ENCODE results near the gene BMPR1B.
"Not testable (repeated sequence)": the region's sequence is repeated elsewhere in the genome, so short reads cannot be mapped to it uniquely, and the experiment has no call there.

Gene BMPR1B

DNA sequence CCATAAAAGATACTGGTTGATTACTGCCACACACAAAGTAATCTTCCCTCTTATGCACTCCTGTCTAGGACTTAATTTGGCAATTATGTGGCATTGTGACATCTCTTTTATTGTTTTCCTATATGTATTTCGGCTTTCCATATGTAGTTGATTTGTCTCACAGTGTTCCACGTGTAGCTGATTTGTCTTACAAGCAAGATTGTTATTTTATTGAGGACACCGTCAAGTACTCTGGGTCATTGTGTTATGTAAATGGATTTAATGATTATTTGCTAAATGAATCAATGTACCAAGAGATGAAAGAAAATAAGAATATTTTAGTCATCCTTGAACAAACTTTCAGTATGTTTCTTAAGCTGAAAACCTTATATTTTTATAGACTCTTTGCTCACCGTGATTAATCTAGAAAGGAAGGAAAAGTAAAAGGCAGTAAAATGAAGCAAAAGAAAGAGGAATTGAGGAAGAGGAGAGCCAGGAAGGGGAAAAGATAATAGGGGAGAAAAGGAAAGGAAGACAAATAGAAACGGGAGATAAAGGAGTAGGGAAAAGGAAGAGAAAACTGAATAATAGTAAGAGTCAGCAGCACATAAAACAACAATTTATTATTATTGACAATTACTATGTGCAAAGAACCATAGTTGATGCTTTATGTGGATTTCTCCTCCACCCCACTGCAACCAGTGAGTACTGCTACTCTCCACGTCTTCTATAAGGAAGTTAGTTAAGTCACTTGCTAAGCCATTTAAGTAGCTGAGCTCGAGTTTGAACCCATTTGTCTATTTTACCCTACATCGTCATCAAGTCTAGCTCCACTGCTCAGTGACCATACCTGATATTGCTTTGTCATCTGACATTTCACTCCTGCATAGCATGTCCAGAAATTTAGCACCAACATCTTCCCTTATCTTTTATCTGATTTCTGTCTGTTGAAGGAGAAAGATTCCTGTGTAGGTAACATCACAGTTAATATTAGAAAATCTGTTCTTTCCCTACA is 336.5 kb downstream of the BMPR1B start:
- no peak for DNase-seq

DNA sequence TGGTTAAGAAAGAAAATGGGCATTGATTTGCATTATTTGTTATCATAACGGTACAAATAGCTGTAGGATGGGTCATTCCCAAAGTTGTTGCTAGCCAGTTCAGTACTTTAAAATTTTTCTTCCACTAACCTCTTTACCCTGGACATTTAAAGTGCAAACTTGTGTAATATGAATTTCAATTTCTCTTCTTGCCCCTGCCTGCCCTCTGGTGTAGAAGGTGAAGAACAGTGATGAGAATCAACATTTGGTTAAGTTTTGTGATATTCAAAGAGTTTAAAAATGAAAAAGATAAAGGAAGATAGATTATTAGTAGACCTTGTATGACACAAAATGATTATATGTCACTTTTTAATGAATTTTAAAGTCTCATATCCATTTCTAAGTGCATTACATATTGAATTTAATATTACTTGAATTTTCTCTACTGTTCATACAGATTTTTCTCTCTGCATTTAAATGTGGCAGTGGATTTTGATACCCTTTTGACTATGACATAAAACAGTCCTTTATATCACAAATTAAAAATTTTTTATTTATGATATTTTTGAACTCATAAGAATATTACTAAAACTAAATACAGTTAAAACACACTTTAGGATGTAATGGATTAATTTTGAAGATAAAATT is 337.7 kb downstream of the BMPR1B start:
- DNase-seq, result no peak

GRCh38 chr4:95102162-95102790 is 344.5 kb downstream of the BMPR1B start:
- DNase-seq, result no peak

GRCh38 chr4:95105112-95105511 is 347.4 kb downstream of the BMPR1B start:
- DNase-seq, result no peak

- no peak for DNase-seq
These were observed 348.2 kb downstream of the BMPR1B start for GRCh38 chr4:95105983-95106382.

DNA sequence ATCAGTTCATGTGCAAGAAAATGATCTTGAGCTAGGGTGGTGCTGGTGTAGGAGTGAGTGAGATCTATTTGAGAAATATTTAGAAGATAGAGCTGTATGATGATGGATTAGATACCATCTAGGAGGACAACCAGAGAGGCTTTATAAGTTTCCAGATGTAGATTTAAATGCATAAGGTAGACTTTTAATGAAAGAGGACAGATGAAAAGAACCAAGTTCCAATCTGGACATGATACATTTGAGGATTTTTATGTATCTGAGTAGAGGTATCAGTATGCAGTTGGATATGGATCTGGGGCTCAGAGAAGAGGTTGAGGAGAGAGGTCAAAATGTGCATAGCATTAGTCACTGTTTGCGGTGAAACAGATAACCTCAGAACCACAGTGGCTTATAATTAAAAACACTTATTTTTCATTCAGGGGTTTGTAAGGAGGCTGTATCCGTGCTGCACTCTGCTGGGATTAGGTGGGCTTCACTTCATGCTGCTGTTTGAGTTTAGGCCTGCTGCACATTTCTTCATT is 348.7 kb downstream of the BMPR1B start:
- DNase-seq, result no peak

DNA sequence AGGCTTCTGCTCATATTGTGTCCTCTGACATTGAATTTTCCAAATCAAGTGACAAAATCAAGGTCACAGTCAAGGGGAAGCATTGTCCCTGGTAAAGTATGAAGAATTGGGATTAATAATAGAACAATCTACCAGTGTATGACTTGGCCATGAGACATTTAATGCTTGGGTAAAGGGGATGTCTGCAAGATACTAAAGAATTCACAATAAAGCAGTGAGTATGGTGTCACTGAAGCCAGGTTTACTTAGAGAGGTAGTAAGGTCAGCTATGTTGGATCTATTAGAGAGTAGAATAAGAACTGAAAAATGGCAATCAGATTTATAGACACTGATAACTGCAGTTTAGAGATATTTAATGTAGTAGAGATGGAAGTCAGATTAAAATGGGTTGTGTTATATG is 349.2 kb downstream of the BMPR1B start:
- DNase-seq, result no peak

DNA sequence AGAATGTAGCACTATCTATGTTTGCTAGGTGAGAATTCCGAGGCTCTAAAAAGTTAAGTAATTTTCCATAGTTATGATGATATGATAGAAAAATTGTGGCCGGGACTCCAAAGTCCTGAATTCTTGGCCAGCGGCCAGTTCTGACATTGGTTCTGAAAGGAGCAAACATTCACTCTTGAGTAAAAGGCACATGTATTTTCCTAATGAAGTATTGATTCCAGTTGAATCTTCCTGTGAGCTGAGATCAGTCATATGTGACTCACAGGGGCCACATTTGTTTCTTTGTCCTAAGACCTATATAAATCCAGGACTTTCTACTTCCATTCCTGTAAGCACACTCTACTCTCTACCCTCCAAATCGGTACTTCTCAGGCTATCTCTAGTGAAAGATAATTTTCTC is 349.9 kb downstream of the BMPR1B start:
- no peak for DNase-seq

DNA sequence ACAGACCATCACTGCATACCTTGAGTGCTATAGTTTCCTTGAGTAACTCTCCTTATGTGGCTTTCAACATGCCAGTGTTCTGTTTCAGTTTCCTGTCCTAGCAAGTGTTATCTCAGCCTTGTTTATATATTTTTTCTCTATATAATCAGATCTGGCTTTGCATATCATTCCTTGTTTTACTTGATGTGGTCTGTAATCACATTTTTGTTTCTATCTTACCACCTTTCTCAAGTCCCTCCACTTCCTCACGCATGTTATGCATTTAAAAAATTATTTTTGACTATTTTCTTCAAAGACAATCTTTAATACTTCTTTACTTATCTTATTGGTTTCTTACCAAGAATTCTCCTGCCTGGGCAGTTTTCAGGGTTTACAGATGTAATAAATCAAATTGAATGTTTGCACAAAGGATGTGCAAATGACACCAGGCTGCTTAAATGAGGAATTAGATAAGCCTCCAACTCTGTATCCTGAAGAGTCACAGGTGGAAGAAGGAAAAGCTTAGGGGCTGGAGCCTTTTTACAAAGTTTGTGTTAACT is 351.2 kb downstream of the BMPR1B start:
- DNase-seq, result no peak

DNA sequence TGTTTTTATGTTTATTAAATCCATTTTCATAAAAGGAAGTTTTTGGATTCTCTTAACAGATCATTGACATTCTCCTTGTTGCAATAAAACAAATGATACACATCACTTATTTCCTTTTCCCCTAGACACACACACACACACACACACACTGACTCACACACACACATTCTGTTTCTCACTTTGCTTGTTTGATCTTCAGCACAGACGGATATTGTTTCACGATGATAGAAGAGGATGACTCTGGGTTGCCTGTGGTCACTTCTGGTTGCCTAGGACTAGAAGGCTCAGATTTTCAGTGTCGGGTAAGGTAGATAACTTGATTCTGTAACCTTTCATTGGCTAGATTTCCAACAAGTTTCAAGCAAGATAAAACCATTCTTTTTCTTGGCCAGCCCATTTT is 356.8 kb downstream of the BMPR1B start:
- no peak for DNase-seq

GRCh38 chr4:95118497-95118896 is 360.7 kb downstream of the BMPR1B start:
- no peak for DNase-seq

DNA sequence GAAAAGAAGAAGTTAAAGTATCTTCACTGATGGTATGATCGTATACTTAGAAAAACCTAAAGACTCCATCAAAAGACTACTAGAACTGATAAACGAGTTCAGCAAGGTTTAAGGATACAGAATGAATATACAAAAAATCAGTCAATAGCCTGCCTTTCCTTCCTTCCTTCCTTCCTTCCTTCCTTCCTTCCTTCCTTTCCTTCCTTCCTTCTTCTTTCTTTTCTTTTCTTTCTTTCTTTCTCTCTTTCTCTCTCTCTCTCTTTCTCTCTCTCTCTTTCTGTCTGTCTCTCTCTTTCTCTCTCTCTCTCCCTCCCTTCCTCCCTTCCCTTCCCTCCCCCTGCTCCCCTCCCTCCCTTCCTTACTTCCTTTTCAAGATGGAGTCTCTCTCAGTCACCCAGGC is 362.7 kb downstream of the BMPR1B start:
- DNase-seq, result no peak

- DNase-seq, result no peak
These were observed 364.2 kb downstream of the BMPR1B start for GRCh38 chr4:95122001-95122400.

- no peak for DNase-seq
These were observed 367.2 kb downstream of the BMPR1B start for GRCh38 chr4:95124906-95125504.

DNA sequence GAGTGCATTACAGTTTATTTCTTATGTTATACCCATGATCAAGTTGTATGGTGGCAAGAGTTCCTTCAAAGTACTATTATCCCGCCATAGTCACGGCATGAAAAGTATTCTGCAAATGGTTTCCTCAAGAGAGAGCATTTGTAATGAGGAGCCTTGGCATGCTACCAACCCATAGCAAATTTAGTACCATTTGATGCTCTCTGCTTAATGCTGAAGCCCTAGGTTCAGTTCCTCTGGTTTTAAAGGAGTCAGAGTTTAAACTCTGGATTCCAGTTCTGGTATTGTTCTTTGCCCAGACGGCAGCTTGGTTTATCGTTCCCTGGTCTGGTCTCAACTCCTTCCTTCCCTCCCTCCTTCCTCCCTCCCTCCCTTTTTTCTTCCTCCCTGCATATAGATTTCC is 371.3 kb downstream of the BMPR1B start:
- DNase-seq, result no peak

GRCh38 chr4:95129821-95130311 is 372.1 kb downstream of the BMPR1B start:
- no peak for DNase-seq

GRCh38 chr4:95134016-95134415 is 376.3 kb downstream of the BMPR1B start:
- DNase-seq, result not testable (repeated sequence)

- not testable (repeated sequence) for DNase-seq
These were observed 381.7 kb downstream of the BMPR1B start for GRCh38 chr4:95139424-95139823.

DNA sequence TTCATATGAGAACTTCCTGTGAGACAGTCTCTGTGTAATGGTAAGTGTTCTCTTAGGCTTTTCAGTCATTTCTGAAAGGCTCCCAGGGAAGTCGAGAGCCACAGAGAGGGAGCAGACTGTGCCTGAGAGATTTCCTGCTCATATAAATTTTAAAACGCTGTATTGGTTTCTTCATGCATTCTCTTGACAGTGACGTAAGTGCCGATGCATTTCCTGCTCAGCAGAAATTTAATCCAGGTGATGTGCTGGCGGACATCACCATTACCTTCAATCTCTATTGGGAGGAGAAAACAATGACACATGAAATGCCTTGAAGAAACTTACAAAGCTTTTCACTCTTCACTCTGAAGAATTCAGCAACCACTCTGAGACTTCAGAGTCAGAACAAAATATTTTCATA is 383.6 kb downstream of the BMPR1B start:
- DNase-seq, result no peak

GRCh38 chr4:95142932-95143331 is 385.2 kb downstream of the BMPR1B start:
- no peak for DNase-seq

- DNase-seq, result no peak
These were observed 393.5 kb downstream of the BMPR1B start for GRCh38 chr4:95151255-95151654.

DNA sequence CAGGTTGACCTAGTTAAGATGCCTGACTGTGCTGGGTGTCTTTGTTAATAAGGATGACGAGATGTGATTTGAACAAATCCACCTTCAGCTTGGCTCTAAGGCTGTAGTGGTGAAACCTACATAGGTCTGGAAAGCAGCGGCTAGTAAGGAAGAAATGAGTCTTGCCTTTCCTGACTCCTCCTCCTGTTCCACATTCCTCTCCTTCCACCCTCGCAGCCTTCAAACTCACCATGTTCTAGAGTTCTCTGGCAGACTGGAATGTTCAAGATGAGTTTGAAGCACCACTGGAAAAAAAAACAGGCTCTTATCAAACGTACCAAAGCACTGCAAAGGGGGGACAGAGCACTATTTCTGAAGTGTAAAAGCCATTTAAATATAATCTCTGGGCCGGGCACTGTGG is 395.4 kb downstream of the BMPR1B start:
- no peak for DNase-seq

Data from activated CD4-positive, alpha-beta T cell treated with anti-CD3 and anti-CD28 coated beads for 4 hours (primary cell).